GM23338 (cell line): Measurements from ENCODE around the gene GIMAP5. TPM values are rescaled to one million over a fixed set of nuclear protein-coding genes. Genes with fewer than 3 reads are reported as not detected.

ENCODE experiments used
- ATAC-seq: fragments of 200-7000 bp; cut with Tn5 transposase; 3 replicates; pipeline ENCODE4 v1.9.1; 2020
- DNase-seq: peaks from one replicate; pipeline ENCODE4 v3.0.0-alpha.2; 2015; ENCODE audit warnings: low spot score
- H2AFZ ChIP-seq: fragments of 200-600 bp; sonication (generic); 2 replicates; pipeline ENCODE4 v1.8.0; 2016; ENCODE audit warnings: antibody characterized with exemption, mild to moderate bottlenecking, moderate library complexity
- H3F3A ChIP-seq: fragments of 200-600 bp; sonication (generic); replicated peaks from 2 replicates; pipeline ENCODE4 v1.8.0; 2017; ENCODE audit warnings: antibody characterized with exemption, mixed run types, low read depth
- H3K27ac ChIP-seq: fragments of 200-600 bp; sonication (generic); 2 replicates; pipeline ENCODE4 v1.6.1; 2016; ENCODE audit warnings: low read depth
- H3K27me3 ChIP-seq: fragments of 200-600 bp; sonication (generic); 2 replicates; pipeline ENCODE4 v1.8.0; 2016; ENCODE audit warnings: mild to moderate bottlenecking, mixed run types, moderate library complexity; ENCODE audit not compliant: insufficient read depth
- H3K36me3 ChIP-seq: fragments of 200-600 bp; sonication (generic); 2 replicates; pipeline ENCODE4 v1.8.0; 2016; ENCODE audit warnings: mild to moderate bottlenecking; ENCODE audit not compliant: insufficient read depth
- H3K4me1 ChIP-seq: fragments of 200-600 bp; sonication (generic); 2 replicates; pipeline ENCODE4 v1.8.0; 2016; ENCODE audit warnings: mild to moderate bottlenecking, moderate library complexity; ENCODE audit not compliant: insufficient read depth
- H3K4me2 ChIP-seq: fragments of 200-600 bp; sonication (generic); 2 replicates; pipeline ENCODE4 v1.7.1; 2017; ENCODE audit warnings: mixed run types
- H3K4me3 ChIP-seq: fragments of 200-600 bp; sonication (generic); 2 replicates; pipeline ENCODE4 v1.6.1; 2016; ENCODE audit warnings: mixed run types
- H3K79me2 ChIP-seq: fragments of 200-600 bp; sonication (generic); replicated peaks from 2 replicates; pipeline ENCODE4 v1.8.0; 2017; ENCODE audit warnings: mild to moderate bottlenecking; ENCODE audit not compliant: insufficient read depth
- H3K9me2 ChIP-seq: fragments of 200-600 bp; sonication (generic); 2 replicates; pipeline ENCODE4 v1.8.0; 2017; ENCODE audit not compliant: insufficient read depth
- H4K20me1 ChIP-seq: fragments of 200-600 bp; sonication (generic); replicated peaks from 2 replicates; pipeline ENCODE4 v1.8.0; 2017; ENCODE audit warnings: mild to moderate bottlenecking; ENCODE audit not compliant: insufficient read depth
- H3K27ac Mint-ChIP-seq: 2 replicates; pipeline ENCODE4 v1.8.0; 2020; ENCODE audit warnings: inconsistent platforms, mild to moderate bottlenecking, moderate library complexity, mixed read lengths
- H3K27me3 Mint-ChIP-seq: 3 replicates; pipeline ENCODE4 v1.8.0; 2022; ENCODE audit warnings: low read depth, mild to moderate bottlenecking, moderate library complexity, mixed read lengths, inconsistent platforms; ENCODE audit not compliant: insufficient read depth, poor library complexity
- H3K36me3 Mint-ChIP-seq: 3 replicates; pipeline ENCODE4 v1.8.0; 2021; ENCODE audit warnings: low read depth, mild to moderate bottlenecking, inconsistent platforms, moderate library complexity, mixed read lengths
- H3K4me1 Mint-ChIP-seq: 3 replicates; pipeline ENCODE4 v1.8.0; 2020; ENCODE audit warnings: mild to moderate bottlenecking, inconsistent platforms, mixed read lengths
- H3K4me3 Mint-ChIP-seq: 3 replicates; pipeline ENCODE4 v1.8.0; 2021; ENCODE audit warnings: moderate library complexity, mild to moderate bottlenecking, inconsistent platforms, mixed read lengths
- H3K9me3 Mint-ChIP-seq: 3 replicates; pipeline ENCODE4 v1.8.0; 2020; ENCODE audit warnings: moderate library complexity, mild to moderate bottlenecking, inconsistent platforms, mixed read lengths
- CREB1 ChIP-seq: fragments of 250-450 bp; sonication (Bioruptor Pico); IDR thresholded peaks from 2 replicates; pipeline ENCODE4 v1.5.0; 2020; ENCODE audit warnings: low read depth, mild to moderate bottlenecking, moderate library complexity
- CTCF ChIP-seq, 2 experiments: fragments of 200-600 bp in 1 of 2; sonication (generic) in 1 of 2; conservative IDR thresholded peaks; 2 replicates each; pipeline versions ENCODE4 v1.5.1 to v1.6.1; 2016 to 2017; ENCODE audit warnings: antibody characterized with exemption in 2 of 2, low read depth in 2 of 2, mild to moderate bottlenecking in 2 of 2, moderate library complexity in 1 of 2
- ETS1 ChIP-seq: IDR thresholded peaks from 2 replicates; pipeline ENCODE4 v1.6.1; 2016; ENCODE audit warnings: antibody characterized with exemption
- EZH2 ChIP-seq: fragments of 200-600 bp; sonication (generic); IDR thresholded peaks from one replicate; pipeline ENCODE4 v1.8.0; 2017; ENCODE audit warnings: antibody characterized with exemption, mild to moderate bottlenecking, low read depth; ENCODE audit not compliant: unreplicated experiment
- EZH2phosphoT487 ChIP-seq: fragments of 200-600 bp; sonication (generic); IDR thresholded peaks from one replicate; pipeline ENCODE4 v1.8.1; 2018; ENCODE audit warnings: antibody characterized with exemption; ENCODE audit not compliant: unreplicated experiment
- JUNB ChIP-seq: IDR thresholded peaks from one replicate; pipeline ENCODE4 v1.6.1; 2016; ENCODE audit warnings: antibody characterized with exemption; ENCODE audit not compliant: unreplicated experiment
- NANOG ChIP-seq: IDR thresholded peaks from 2 replicates; pipeline ENCODE4 v1.6.1; 2016; ENCODE audit warnings: antibody characterized with exemption, borderline replicate concordance
- REST ChIP-seq: IDR thresholded peaks from one replicate; pipeline ENCODE4 v1.6.1; 2018; ENCODE audit warnings: antibody characterized with exemption; ENCODE audit not compliant: unreplicated experiment
- STAT1 ChIP-seq: IDR thresholded peaks from one replicate; pipeline ENCODE4 v1.6.1; 2016; ENCODE audit warnings: antibody characterized with exemption; ENCODE audit not compliant: unreplicated experiment
- ZNF114 ChIP-seq: fragments of 250-450 bp; sonication (Bioruptor Pico); IDR thresholded peaks from 2 replicates; pipeline ENCODE4 v1.5.0; 2020; ENCODE audit warnings: mild to moderate bottlenecking, moderate library complexity
- polyA plus RNA-seq: library from polyadenylated mRNA; unstranded; fragments of >200 nt; fragmentation: Nextera tagmentation; extraction: Ambion mirVana; gene quantifications from 2 replicates; pipeline ENCODE4 v1.2.1, GENCODE V29; 2016
- total RNA-seq: library from RNA; depleted of rRNA; stranded (reverse); fragments of >200 nt; shearing (Covaris generic); gene quantifications from 2 replicates; pipeline ENCODE4 v1.2.3, GENCODE V29; 2014

The GIMAP5 gene
- total and polyA plus RNA-seq, 2 experiments from 2014 or later = not detected

- TF ChIP-seq CTCF (conservative IDR thresholded peaks at IDR 0.05; ENCODE audit: low read depth in 2 of 2) (no peak), REST (no peak), EZH2 (no peak), JUNB (no peak), ZNF114 (CRISPR knock-in tag) (no peak), CREB1 (no peak), STAT1 (no peak)
Measured at GRCh38 chr7:150722431-150722931, 14.7 kb upstream of the GIMAP5 start (continued).

DNA sequence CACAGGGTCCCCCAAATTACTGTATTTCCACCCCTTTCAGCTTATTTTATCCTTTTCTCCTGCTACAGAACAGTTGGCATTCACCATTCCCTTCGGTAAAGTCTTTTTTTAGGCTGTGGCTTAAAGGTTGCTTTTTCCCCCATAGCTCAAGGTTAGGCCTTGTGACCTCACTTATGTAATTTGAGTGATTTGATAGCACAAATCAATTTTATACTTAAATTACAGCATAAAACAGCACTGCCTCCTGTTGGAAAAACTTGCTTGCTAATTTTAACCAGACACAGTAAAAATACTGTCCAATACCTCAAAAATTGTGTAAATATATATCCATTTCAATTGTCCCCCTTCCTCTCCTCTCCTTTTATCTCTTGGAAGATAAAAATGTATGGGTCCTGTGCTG, 13.8 kb upstream of the GIMAP5 start:
- Histone ChIP-seq H4K20me1 (no peaks in the 10 kb centered on the region; the same call in 1 of the 2 replicates), H3F3A (no peaks in the 10 kb centered on the region), H3K79me2 (no peaks in the 10 kb centered on the region), H3K36me3 (no peaks in the 10 kb centered on the region), H3K27me3 (peaks cover 64% of the 10 kb centered on the region), H2AFZ (no peak overlapping the region), H3K27ac (no peak overlapping the region), H3K9me2 (no peaks in the 10 kb centered on the region), H3K4me1 (no peaks in the 10 kb centered on the region), H3K4me2 (no peak overlapping the region), H3K4me3 (no peak overlapping the region)
- no peaks in the 10 kb centered on the region for H3K36me3 Mint-ChIP-seq
- H3K27ac Mint-ChIP-seq = no peak overlapping the region
- peaks cover 12% of the 10 kb centered on the region; the same call in 2 of the 3 replicates for H3K9me3 Mint-ChIP-seq
- no peak overlapping the region for H3K4me3 Mint-ChIP-seq
- no peak for DNase-seq
- H3K4me1 Mint-ChIP-seq = no peaks in the 10 kb centered on the region
- ATAC-seq = no peak
- H3K27me3 Mint-ChIP-seq = peaks cover 45% of the 10 kb centered on the region
- TF ChIP-seq NANOG (no peak), STAT1 (no peak), JUNB (no peak), CREB1 (no peak), CTCF (conservative IDR thresholded peaks at IDR 0.05; ENCODE audit: low read depth in 2 of 2) (no peak), EZH2 (no peak), ETS1 (no peak), EZH2phosphoT487 (no peak), ZNF114 (CRISPR knock-in tag) (no peak)
